CD4-positive, alpha-beta T cell treated with Interleukin-2 at 100 ng/mL for 4 hours (primary cell): ENCODE measurements around the gene MIR17HG.
"Not testable (repeated sequence)": the region's sequence is repeated elsewhere in the genome, so short reads cannot be mapped to it uniquely, and the experiment has no call there.

ENCODE experiments used
- DNase-seq: peaks from one replicate; pipeline ENCODE4 v3.0.0-alpha.2; 2020; ENCODE audit warnings: low spot score

Gene MIR17HG

GRCh38 chr13:91347202-91347995 is at the start of gene MIR17HG:
MIR17HG (plus strand) TSS chr13:91347687.
- peak; percentile 89 for DNase-seq

GRCh38 chr13:91298060-91298459 is 49.4 kb upstream of the MIR17HG start:
- DNase-seq, result no peak

GRCh38 chr13:91302111-91302510 is 45.4 kb upstream of the MIR17HG start:
- DNase-seq, result no peak

GRCh38 chr13:91303031-91303430 is 44.5 kb upstream of the MIR17HG start:
- no peak for DNase-seq

GRCh38 chr13:91304741-91305140 is 42.7 kb upstream of the MIR17HG start:
- no peak for DNase-seq

GRCh38 chr13:91305652-91306051 is 41.8 kb upstream of the MIR17HG start:
- no peak for DNase-seq

- no peak for DNase-seq
Observed at GRCh38 chr13:91307887-91308286, 39.6 kb upstream of the MIR17HG start.

GRCh38 chr13:91308299-91308698 is 39.2 kb upstream of the MIR17HG start:
- no peak for DNase-seq

- DNase-seq, result no peak
Observed at GRCh38 chr13:91311491-91311890, 36.0 kb upstream of the MIR17HG start.

GRCh38 chr13:91312324-91312723 is 35.2 kb upstream of the MIR17HG start:
- no peak for DNase-seq

GRCh38 chr13:91313103-91313502 is 34.4 kb upstream of the MIR17HG start:
- DNase-seq, result peak; percentile 59

GRCh38 chr13:91313581-91313980 is 33.9 kb upstream of the MIR17HG start:
- DNase-seq, result no peak

GRCh38 chr13:91314888-91315287 is 32.6 kb upstream of the MIR17HG start:
- DNase-seq, result no peak

GRCh38 chr13:91318886-91319285 is 28.6 kb upstream of the MIR17HG start:
- DNase-seq, result no peak

GRCh38 chr13:91319996-91320395 is 27.5 kb upstream of the MIR17HG start:
- no peak for DNase-seq

GRCh38 chr13:91320990-91321389 is 26.5 kb upstream of the MIR17HG start:
- not testable (repeated sequence) for DNase-seq

- peak; percentile 21 for DNase-seq
Observed at GRCh38 chr13:91323349-91323748, 24.1 kb upstream of the MIR17HG start.

- DNase-seq, result no peak
Observed at GRCh38 chr13:91326146-91326545, 21.3 kb upstream of the MIR17HG start.

GRCh38 chr13:91328726-91329125 is 18.8 kb upstream of the MIR17HG start:
- no peak for DNase-seq

- DNase-seq, result no peak
Observed at GRCh38 chr13:91329733-91330132, 17.8 kb upstream of the MIR17HG start.

GRCh38 chr13:91331047-91331915 is 16.2 kb upstream of the MIR17HG start:
- no peak for DNase-seq

- DNase-seq, result peak; percentile 46
Observed at GRCh38 chr13:91346062-91346461, 1.4 kb upstream of the MIR17HG start.

GRCh38 chr13:91346850-91347201 is 661 bp upstream of the MIR17HG start:
- DNase-seq, result peak; percentile 78
